HG02970 (cell line): ENCODE results near the gene SEC31A.

Source experiments
- ATAC-seq: cut with Tn5 transposase; IDR thresholded peaks from one replicate; pipeline ENCODE4 v1.9.1; 2021; ENCODE audit warnings: mild to moderate bottlenecking, moderate library complexity, moderate number of reproducible peaks; ENCODE audit not compliant: unreplicated experiment, low FRiP score

Gene SEC31A

GRCh38 chr4:82798168-82799005 is 92.6 kb downstream of the SEC31A start, which contains the start of gene SCD5:
SCD5 (minus strand) TSS chr4:82798796; CDS start chr4:82798537, 259 bp downstream.
- ATAC-seq = peak; percentile 70

DNA sequence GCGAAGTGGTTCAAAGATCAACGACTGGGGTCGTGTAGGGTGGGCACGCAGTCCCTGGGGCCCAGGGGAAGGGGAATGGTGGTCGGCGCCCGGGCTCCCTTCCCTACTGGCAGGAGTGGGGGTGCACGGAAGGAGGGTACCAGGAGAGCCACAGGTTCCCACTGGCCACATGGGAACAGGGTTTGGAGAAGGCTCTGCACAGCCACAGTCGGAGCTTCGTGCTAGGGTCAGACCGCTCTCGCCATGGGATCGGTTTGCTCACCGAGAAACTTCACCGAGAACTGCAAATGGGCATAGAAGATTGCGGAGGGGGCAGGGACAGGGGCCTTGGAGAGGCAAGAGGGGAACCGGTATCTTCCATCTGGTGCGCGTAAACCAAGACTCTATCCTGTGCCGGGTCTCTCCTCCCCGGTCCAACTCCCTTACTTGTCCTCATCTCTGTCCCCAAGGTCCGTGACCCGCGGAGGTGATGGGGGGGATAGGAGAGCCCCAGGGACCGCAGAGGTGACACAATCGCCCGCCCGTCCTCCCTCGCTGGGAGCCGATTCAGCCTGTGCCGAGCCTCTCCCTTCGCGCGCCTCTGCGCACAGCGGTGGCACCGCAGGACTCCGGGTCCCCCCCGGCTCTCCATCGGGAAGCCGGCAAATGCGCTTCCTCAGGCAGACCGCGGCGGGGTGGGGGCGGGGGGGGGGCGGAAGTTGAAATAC is 93.4 kb downstream of the SEC31A start:
- no peak for ATAC-seq

GRCh38 chr4:82797040-82797404 is 93.9 kb downstream of the SEC31A start:
- ATAC-seq = no peak

- no peak for ATAC-seq
Observed at GRCh38 chr4:82792912-82793649, 97.9 kb downstream of the SEC31A start.

DNA sequence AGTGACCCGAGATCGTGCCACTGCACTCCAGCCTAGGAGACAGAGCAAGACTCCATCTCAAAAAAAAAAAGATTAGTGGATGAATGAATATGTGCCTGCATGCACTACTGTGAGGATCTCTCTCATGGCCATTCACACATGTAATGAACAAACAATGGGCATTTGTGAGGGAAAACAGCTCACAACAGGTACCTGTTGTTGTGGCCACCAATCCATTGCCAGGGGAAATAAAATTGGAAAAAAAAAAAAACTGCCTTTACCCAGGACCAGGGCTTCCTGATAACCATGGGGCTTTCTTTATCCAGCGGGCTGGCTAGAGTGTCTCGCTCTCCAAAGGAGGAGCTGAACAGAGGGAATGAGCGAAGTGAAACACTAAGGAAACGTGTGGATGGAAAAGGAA is 99.8 kb downstream of the SEC31A start:
- no peak for ATAC-seq

DNA sequence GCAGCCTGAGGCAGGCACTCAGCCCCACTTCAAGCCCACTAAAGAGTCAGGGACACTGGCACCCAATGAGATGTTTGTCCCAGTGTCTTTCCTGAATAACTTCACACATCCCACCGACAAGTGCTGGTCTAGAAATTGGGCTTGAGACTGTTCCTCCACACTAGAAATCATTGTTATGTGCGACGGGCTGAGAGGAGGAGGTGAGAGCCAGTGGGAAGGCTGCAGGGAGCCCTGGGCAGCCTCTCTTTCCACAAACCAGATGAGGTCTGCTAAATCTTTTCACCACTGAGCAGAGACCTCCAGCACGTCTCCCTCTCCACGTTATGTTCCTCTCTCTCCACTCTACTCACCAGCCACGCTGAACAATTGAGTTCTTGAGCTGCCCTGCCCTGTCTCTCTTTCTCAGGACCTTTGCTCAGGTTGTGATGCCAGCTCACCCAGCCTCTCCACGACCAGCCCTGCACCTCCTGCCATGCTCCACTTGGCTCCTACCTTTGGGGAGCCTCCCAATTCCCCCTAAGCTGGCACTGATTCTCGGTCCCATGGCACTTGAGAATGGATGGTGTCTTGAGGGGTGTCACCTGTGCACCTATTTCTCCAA is 100.8 kb downstream of the SEC31A start:
- no peak for ATAC-seq

DNA sequence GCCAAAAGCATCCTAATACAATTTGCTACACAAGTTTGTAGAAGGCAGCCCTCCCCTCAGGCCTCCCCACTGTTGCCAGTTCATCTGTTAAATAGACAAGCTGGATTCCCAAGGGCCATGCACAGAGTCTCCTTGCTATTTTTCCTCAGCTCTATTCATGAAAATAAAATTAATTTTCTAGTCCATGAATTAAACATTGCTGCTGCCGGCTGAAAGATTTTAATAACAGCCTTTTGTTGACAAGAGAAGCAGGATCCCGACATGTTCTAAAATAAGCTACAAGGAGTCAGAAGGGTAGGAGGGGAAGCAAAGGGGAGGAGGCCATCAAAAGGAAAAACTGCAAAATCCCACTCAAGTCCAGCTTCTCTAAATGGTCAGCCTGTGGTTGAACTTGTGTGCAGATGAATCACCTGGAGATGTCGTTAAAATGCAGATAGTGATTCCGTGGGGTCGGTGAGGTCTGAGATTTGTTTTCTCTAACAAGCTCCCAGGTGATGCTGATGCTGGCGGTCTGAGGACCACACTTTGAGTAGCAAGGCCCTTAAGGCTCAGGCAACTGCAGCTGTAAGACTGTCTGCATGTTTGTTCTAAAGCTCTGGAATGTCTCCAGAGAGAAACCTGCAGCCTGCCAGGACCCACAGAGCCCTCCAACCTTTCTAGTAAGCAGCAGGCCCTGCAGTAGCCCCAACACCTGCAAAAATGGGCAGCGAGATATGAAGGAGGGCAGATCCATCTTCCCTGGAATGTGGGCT is 101.8 kb downstream of the SEC31A start:
- no peak for ATAC-seq

DNA sequence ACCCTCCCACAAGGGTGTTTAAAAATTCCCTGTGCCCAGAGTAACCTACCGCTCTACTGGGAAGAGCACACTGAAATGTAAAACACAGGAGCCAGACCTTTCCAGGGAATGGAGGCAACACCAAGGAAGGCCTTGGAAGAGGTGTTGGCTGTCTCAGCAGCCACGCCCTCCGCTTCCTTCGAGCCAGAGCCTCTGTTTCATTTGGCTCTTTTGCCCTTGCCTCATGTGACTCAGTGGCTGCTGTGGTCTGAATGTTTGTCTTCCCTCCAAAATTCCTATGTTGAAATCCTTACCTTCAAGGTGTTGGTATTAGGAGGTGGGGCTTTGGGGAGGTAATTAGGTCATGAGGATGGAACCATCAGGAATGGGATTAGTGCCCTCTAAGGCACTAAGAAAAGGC is 103.6 kb downstream of the SEC31A start:
- no peak for ATAC-seq

GRCh38 chr4:82786828-82787227 is 104.1 kb downstream of the SEC31A start:
- ATAC-seq = no peak

DNA sequence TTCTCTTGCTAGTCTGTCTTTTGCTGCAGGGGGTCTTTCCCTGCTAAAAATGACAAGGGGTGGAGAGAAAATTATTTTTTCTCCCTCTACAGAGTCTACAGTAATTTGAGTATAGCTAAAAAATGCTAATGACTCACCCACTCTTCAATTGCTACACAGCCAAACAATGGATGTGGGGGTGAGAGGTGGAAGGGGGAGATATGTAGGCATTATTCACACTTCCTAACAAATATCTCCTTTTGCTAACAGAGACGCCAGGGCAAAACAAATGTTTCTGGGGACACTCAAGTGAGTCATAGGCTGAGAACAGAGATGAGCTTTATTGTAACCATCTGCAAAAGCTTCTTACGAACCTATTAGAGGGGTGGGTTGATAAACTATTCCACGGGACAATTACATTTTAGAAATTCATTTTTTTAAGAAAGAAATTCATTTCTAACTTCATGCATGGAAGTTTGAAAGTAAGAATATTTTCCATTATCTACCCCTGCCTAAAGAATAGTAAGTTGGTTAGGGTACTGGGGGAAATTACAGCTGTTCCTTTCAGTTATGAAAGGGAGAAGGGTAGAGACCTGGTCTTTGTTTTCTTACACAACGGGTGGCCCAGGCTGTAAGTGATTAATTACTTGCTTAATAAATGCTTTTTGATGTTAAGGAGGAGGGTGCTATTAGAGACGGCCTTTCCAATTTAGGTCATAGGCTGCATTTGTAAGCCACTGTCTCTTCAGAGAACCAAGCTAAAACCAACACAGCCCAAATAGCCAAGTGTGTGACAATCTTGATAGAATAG is 105.1 kb downstream of the SEC31A start:
- no peak for ATAC-seq

DNA sequence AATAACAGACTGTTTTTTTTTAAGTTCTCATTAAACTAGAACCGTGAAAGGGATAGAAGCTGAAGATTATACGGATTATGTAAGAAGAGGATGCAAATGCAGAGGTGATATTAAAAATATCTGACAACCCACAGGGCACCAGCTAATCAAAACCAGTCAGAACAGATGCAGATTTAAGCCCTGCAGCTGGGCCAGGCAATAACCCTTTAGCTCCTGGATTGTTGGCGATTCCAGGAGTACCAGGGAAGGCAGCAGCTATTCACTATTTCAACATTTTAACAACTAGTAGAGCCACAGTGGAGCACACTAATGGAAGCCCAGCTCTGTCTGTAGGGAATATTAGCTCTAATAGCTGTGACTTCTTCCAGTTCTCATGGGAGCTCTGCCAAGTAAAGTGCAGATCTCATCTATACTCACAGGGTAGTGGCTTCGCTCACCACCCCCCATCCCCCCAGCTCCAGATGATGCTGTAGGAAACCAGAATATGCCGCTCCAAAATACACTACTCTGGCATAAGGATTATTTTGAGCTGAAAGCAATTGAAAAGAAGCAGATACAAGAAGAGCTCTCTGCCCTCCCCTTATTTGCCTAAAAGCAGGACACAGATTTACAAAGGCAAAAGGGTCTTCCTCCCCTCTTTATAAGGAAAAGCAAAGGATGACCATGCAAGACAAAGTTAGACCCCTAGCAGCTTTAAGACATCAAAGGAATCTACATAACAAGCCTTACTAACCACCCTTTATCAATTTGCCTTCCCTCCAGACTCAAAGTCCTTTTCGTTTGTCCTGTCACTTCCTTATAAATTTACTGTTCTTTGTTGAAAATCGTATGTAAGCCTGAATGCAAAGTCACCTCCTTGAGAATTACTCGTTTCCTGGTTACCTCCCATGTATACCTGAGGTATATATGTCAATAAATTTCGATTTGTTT is 106.0 kb downstream of the SEC31A start:
- no peak for ATAC-seq

DNA sequence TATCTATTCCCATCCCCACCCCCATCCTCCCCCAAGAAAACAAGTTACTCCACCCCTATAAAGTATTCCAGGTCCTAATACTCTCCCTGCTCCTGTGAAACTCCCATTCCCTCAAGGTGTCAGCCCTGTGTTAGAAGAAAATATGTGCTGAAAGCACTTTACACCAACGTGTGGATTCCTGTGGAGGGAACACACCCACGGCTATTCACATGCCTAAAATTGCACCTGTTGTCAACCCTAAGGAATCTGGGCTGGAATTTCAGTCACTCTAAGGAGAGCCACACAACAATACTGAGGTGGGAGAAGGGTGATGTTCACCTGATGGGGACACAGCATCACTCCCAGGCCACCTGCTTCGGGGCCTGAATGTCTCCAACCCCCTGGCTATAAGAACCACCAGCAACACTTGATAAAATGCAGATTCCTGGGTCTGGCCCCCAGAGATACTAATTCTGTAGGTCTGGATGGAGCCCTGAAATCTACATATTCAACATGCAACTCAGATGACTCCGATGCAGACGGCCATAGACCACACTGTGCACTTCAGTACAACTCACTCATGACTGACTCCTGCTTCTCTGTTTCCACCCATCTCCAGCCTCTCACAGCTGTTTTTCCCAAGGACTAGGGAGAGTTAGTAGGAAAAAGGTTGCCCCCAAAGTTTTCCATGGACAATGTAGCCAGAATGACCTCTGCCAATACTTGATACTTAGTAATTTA is 108.2 kb downstream of the SEC31A start:
- no peak for ATAC-seq

DNA sequence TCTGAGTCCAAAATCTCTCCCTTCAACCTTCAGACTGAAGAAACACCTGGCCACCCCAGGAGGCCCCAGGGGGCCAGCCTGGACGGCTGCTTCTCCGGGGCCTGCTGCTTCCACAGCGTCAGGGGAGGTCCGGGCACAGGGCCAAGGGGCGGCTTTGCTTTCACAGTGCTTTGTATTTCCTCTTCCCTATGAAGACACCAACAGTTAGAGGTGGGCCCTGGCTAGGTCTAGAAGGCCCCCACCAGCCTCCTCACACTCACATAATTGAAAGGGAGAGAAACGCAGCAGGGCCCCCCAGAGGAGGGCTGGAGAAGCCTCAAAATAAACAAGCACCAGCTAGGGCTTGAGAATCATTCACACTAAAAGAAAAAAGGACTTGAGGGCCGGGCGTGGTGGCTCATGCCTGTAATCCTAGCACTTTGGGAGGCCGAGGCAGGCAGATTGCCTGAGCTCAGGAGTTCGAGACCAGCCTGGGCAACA is 110.2 kb downstream of the SEC31A start:
- ATAC-seq = no peak

GRCh38 chr4:82780170-82780751 is 110.7 kb downstream of the SEC31A start:
- ATAC-seq = no peak

DNA sequence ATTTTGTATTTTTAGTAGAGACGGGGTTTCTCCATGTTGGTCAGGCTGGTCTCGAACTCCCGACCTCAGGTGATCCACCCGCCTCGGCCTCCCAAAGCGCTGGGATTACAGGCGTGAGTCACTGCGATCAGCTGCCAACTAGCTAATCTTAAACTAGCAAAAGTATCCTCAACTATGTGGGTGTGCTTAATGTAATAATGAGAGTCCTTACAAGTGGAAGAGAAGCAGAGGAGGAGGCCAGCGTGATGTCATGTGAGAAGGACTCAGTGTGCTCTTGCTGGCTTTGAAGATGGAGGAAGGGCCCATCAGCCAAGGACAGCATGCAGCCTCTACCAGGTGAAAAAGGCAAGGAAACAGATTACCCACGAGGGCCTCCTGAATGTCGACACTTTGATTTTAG is 111.9 kb downstream of the SEC31A start:
- ATAC-seq = no peak

- no peak for ATAC-seq
Observed at GRCh38 chr4:82777857-82778525, 113.0 kb downstream of the SEC31A start.
